DMS53 (cell line): Measurements from ENCODE around the gene ACAN.
"Not testable (repeated sequence)": the region's sequence is repeated elsewhere in the genome, so short reads cannot be mapped to it uniquely, and the experiment has no call there.

Experiments used
- DNase-seq: peaks from one replicate; lab custom pipeline; 2025; lab: John Stamatoyannopoulos, UW

ACAN gene

GRCh38 chr15:88902846-88903245 lies 99.6 kb downstream of the ACAN start:
- DNase-seq: no peak

GRCh38 chr15:88904257-88904623 lies 101.0 kb downstream of the ACAN start:
- DNase-seq: no peak

GRCh38 chr15:88904624-88905327 lies 101.5 kb downstream of the ACAN start:
- peak; percentile 72 for DNase-seq

GRCh38 chr15:88905576-88905975 lies 102.3 kb downstream of the ACAN start:
- no peak for DNase-seq

GRCh38 chr15:88906130-88906529 lies 102.9 kb downstream of the ACAN start:
- no peak for DNase-seq

GRCh38 chr15:88906551-88906950 lies 103.3 kb downstream of the ACAN start:
- DNase-seq: no peak

- no peak for DNase-seq
Observed at GRCh38 chr15:88907111-88907510, 103.9 kb downstream of the ACAN start.

- DNase-seq: no peak
Observed at GRCh38 chr15:88908123-88908522, 104.9 kb downstream of the ACAN start.

GRCh38 chr15:88908697-88909621 lies 105.7 kb downstream of the ACAN start:
- no peak for DNase-seq

GRCh38 chr15:88909956-88910831 lies 107.0 kb downstream of the ACAN start:
- no peak for DNase-seq

GRCh38 chr15:88911766-88912118 lies 108.5 kb downstream of the ACAN start:
- no peak for DNase-seq

GRCh38 chr15:88912500-88912921 lies 109.3 kb downstream of the ACAN start:
- DNase-seq: no peak

GRCh38 chr15:88913017-88913849 lies 110.0 kb downstream of the ACAN start, which contains the start of gene MFGE8:
Gene MFGE8 (minus strand): TSS chr15:88913379. CDS start chr15:88913319, 60 bp downstream.
- DNase-seq: no peak

GRCh38 chr15:88913850-88914169 lies 110.6 kb downstream of the ACAN start:
- DNase-seq: no peak

GRCh38 chr15:88915354-88915753 lies 112.1 kb downstream of the ACAN start:
- DNase-seq: no peak

- DNase-seq: no peak
Observed at GRCh38 chr15:88917760-88918159, 114.5 kb downstream of the ACAN start.

- DNase-seq: no peak
Observed at GRCh38 chr15:88918738-88919137, 115.5 kb downstream of the ACAN start.

- no peak for DNase-seq
Observed at GRCh38 chr15:88920186-88920891, 117.1 kb downstream of the ACAN start.

- not testable (repeated sequence) for DNase-seq
Observed at GRCh38 chr15:88920892-88921435, 117.7 kb downstream of the ACAN start.
